Activated naive CD8-positive, alpha-beta T cell treated with anti-CD3 and anti-CD28 coated beads, Interleukin-2, amount 50 U/mL, for 24 hours (primary cell): Measurements from ENCODE around the gene SUCLG2.

Experiments
- ATAC-seq: fragments of 150-1000 bp; cut with Tn5 transposase; one replicate; pipeline ENCODE4 v1.10.0; 2021
- DNase-seq: peaks from one replicate; pipeline ENCODE4 v3.0.0; 2021
- H3K27ac Mint-ChIP-seq: one replicate; pipeline ENCODE4 v1.8.0; 2021; ENCODE audit warnings: mild to moderate bottlenecking, mixed read lengths
- H3K27me3 Mint-ChIP-seq: one replicate; pipeline ENCODE4 v1.8.0; 2021; ENCODE audit warnings: mixed read lengths
- H3K36me3 Mint-ChIP-seq: one replicate; pipeline ENCODE4 v1.8.0; 2021; ENCODE audit warnings: low read depth, mixed read lengths
- H3K4me1 Mint-ChIP-seq: one replicate; pipeline ENCODE4 v1.8.0; 2021; ENCODE audit warnings: mixed read lengths
- H3K4me3 Mint-ChIP-seq: one replicate; pipeline ENCODE4 v1.8.0; 2021; ENCODE audit warnings: mild to moderate bottlenecking, moderate library complexity, mixed read lengths
- H3K9me3 Mint-ChIP-seq: one replicate; pipeline ENCODE4 v1.8.0; 2021; ENCODE audit warnings: mixed read lengths

SUCLG2 gene

GRCh38 chr3:67661089-67661488 lies 6.7 kb upstream of the SUCLG2 start:
- H3K27ac Mint-ChIP-seq, result no peak overlapping the region
- peaks cover 44% of the 10 kb centered on the region for H3K4me1 Mint-ChIP-seq
- no peak for DNase-seq

GRCh38 chr3:67657192-67657591 lies 2.8 kb upstream of the SUCLG2 start:
- Mint-ChIP-seq H3K27ac (no peak overlapping the region), H3K27me3 (peaks cover 3% of the 10 kb centered on the region), H3K4me3 (no peak overlapping the region), H3K9me3 (peaks cover 8% of the 10 kb centered on the region), H3K4me1 (peaks cover 44% of the 10 kb centered on the region), H3K36me3 (peaks cover 17% of the 10 kb centered on the region)
- DNase-seq, result no peak
- no peak for ATAC-seq

More at GRCh38 chr3:67661089-67661488, 6.7 kb upstream of the SUCLG2 start:
- Mint-ChIP-seq H3K4me3 (no peak overlapping the region), H3K27me3 (no peaks in the 10 kb centered on the region), H3K36me3 (peaks cover 2% of the 10 kb centered on the region), H3K9me3 (peaks cover 2% of the 10 kb centered on the region)
- ATAC-seq, result no peak

- Mint-ChIP-seq H3K27me3 (peaks cover 3% of the 10 kb centered on the region), H3K27ac (peak overlapping the region; percentile 93), H3K36me3 (peaks cover 23% of the 10 kb centered on the region), H3K4me1 (peaks cover 48% of the 10 kb centered on the region), H3K9me3 (peaks cover 8% of the 10 kb centered on the region), H3K4me3 (no peak overlapping the region)
- DNase-seq (no peak), ATAC-seq (no peak)
These were observed 2.2 kb upstream of the SUCLG2 start for GRCh38 chr3:67656614-67657013.

- Mint-ChIP-seq H3K4me1 (peaks cover 55% of the 10 kb centered on the region), H3K27ac (peak overlapping the region; percentile 93), H3K9me3 (peaks cover 8% of the 10 kb centered on the region), H3K4me3 (peak overlapping the region; percentile 83), H3K27me3 (peaks cover 3% of the 10 kb centered on the region), H3K36me3 (peaks cover 29% of the 10 kb centered on the region)
- ATAC-seq (peak; percentile 91), DNase-seq (peak; percentile 75)
These were observed 1.1 kb upstream of the SUCLG2 start for GRCh38 chr3:67655364-67656121.

- Mint-ChIP-seq H3K4me1 (peaks cover 62% of the 10 kb centered on the region), H3K27me3 (peaks cover 3% of the 10 kb centered on the region)
These were observed 399 bp upstream of the SUCLG2 start for GRCh38 chr3:67654844-67655177.

GRCh38 chr3:67653425-67654098 lies 850 bp downstream of the SUCLG2 start:
- Mint-ChIP-seq H3K27ac (peak overlapping the region; percentile 86), H3K27me3 (peaks cover 3% of the 10 kb centered on the region), H3K9me3 (peaks cover 8% of the 10 kb centered on the region), H3K4me1 (peaks cover 73% of the 10 kb centered on the region), H3K4me3 (peak overlapping the region; percentile 83), H3K36me3 (peaks cover 36% of the 10 kb centered on the region)
- no peak for DNase-seq
- no peak for ATAC-seq

More at GRCh38 chr3:67654844-67655177, 399 bp upstream of the SUCLG2 start:
- ATAC-seq (no peak), DNase-seq (no peak)
- H3K4me3 Mint-ChIP-seq, result peak overlapping the region; percentile 83
- H3K9me3 Mint-ChIP-seq, result peaks cover 8% of the 10 kb centered on the region
- peaks cover 29% of the 10 kb centered on the region for H3K36me3 Mint-ChIP-seq
- peak overlapping the region; percentile 93 for H3K27ac Mint-ChIP-seq

GRCh38 chr3:67650084-67650483 lies 4.3 kb downstream of the SUCLG2 start:
- H3K9me3 Mint-ChIP-seq, result no peaks in the 10 kb centered on the region
- peaks cover 73% of the 10 kb centered on the region for H3K4me1 Mint-ChIP-seq
- H3K36me3 Mint-ChIP-seq, result peaks cover 52% of the 10 kb centered on the region
- H3K27me3 Mint-ChIP-seq, result no peaks in the 10 kb centered on the region
- DNase-seq, result no peak
- no peak for ATAC-seq
- no peak overlapping the region for H3K4me3 Mint-ChIP-seq
- no peak overlapping the region for H3K27ac Mint-ChIP-seq

GRCh38 chr3:67649681-67650080 lies 4.7 kb downstream of the SUCLG2 start:
- H3K36me3 Mint-ChIP-seq, result peaks cover 54% of the 10 kb centered on the region
- H3K27me3 Mint-ChIP-seq, result no peaks in the 10 kb centered on the region
- H3K27ac Mint-ChIP-seq, result no peak overlapping the region
- no peaks in the 10 kb centered on the region for H3K9me3 Mint-ChIP-seq
- DNase-seq (no peak), ATAC-seq (no peak)
- no peak overlapping the region for H3K4me3 Mint-ChIP-seq
- H3K4me1 Mint-ChIP-seq, result peaks cover 71% of the 10 kb centered on the region

- no peak for DNase-seq
- Mint-ChIP-seq H3K9me3 (no peaks in the 10 kb centered on the region), H3K4me3 (no peak overlapping the region), H3K4me1 (peaks cover 76% of the 10 kb centered on the region), H3K27ac (no peak overlapping the region), H3K36me3 (peaks cover 62% of the 10 kb centered on the region), H3K27me3 (no peaks in the 10 kb centered on the region)
- no peak for ATAC-seq
These were observed 5.7 kb downstream of the SUCLG2 start for GRCh38 chr3:67648701-67649100.

- Mint-ChIP-seq H3K4me3 (no peak overlapping the region), H3K27ac (no peak overlapping the region), H3K4me1 (peaks cover 74% of the 10 kb centered on the region), H3K9me3 (no peaks in the 10 kb centered on the region), H3K27me3 (no peaks in the 10 kb centered on the region), H3K36me3 (peaks cover 67% of the 10 kb centered on the region)
- DNase-seq, result no peak
- ATAC-seq, result no peak
These were observed 6.2 kb downstream of the SUCLG2 start for GRCh38 chr3:67648229-67648628.

- H3K27me3 Mint-ChIP-seq, result no peaks in the 10 kb centered on the region
- no peak for ATAC-seq
- peaks cover 68% of the 10 kb centered on the region for H3K4me1 Mint-ChIP-seq
- H3K9me3 Mint-ChIP-seq, result no peaks in the 10 kb centered on the region
- H3K27ac Mint-ChIP-seq, result no peak overlapping the region
- DNase-seq, result no peak
- no peak overlapping the region for H3K4me3 Mint-ChIP-seq
- H3K36me3 Mint-ChIP-seq, result peaks cover 66% of the 10 kb centered on the region
These were observed 7.0 kb downstream of the SUCLG2 start for GRCh38 chr3:67647390-67647878.

- Mint-ChIP-seq H3K27me3 (no peaks in the 10 kb centered on the region), H3K9me3 (no peaks in the 10 kb centered on the region)
These were observed 7.7 kb downstream of the SUCLG2 start for GRCh38 chr3:67646586-67647234.

GRCh38 chr3:67644827-67645226 lies 9.6 kb downstream of the SUCLG2 start:
- no peaks in the 10 kb centered on the region for H3K27me3 Mint-ChIP-seq
- no peak overlapping the region for H3K4me3 Mint-ChIP-seq
- no peak for DNase-seq
- peaks cover 67% of the 10 kb centered on the region for H3K4me1 Mint-ChIP-seq
- H3K27ac Mint-ChIP-seq, result no peak overlapping the region
- peaks cover 70% of the 10 kb centered on the region for H3K36me3 Mint-ChIP-seq
- ATAC-seq, result no peak
- no peaks in the 10 kb centered on the region for H3K9me3 Mint-ChIP-seq

More at GRCh38 chr3:67646586-67647234, 7.7 kb downstream of the SUCLG2 start:
- ATAC-seq (no peak), DNase-seq (no peak)
- Mint-ChIP-seq H3K27ac (no peak overlapping the region), H3K36me3 (peaks cover 67% of the 10 kb centered on the region), H3K4me3 (no peak overlapping the region), H3K4me1 (peaks cover 67% of the 10 kb centered on the region)

- Mint-ChIP-seq H3K27ac (no peak overlapping the region), H3K27me3 (no peaks in the 10 kb centered on the region), H3K4me3 (no peak overlapping the region), H3K4me1 (peaks cover 65% of the 10 kb centered on the region), H3K9me3 (no peaks in the 10 kb centered on the region), H3K36me3 (peaks cover 63% of the 10 kb centered on the region)
- ATAC-seq, result no peak
- DNase-seq, result no peak
These were observed 11.7 kb downstream of the SUCLG2 start for GRCh38 chr3:67642734-67643133.

GRCh38 chr3:67642190-67642589 lies 12.2 kb downstream of the SUCLG2 start:
- Mint-ChIP-seq H3K9me3 (no peaks in the 10 kb centered on the region), H3K4me1 (peaks cover 65% of the 10 kb centered on the region), H3K4me3 (no peak overlapping the region), H3K27me3 (no peaks in the 10 kb centered on the region), H3K27ac (peak overlapping the region; percentile 6), H3K36me3 (peaks cover 64% of the 10 kb centered on the region)
- DNase-seq (no peak), ATAC-seq (no peak)
